HG02852 (cell line): Measurements from ENCODE around the gene ZNF688.

Experiments used
- ATAC-seq: cut with Tn5 transposase; IDR thresholded peaks from one replicate; pipeline ENCODE4 v1.9.1; 2021; ENCODE audit warnings: mild to moderate bottlenecking, moderate library complexity; ENCODE audit not compliant: unreplicated experiment

Gene ZNF688

GRCh38 chr16:30521873-30522641 lies 49.5 kb downstream of the ZNF688 start:
- no peak for ATAC-seq

GRCh38 chr16:30521476-30521872 lies 50.0 kb downstream of the ZNF688 start:
- no peak for ATAC-seq
